D721Med (cell line): ENCODE measurements around the gene BRF1.
A peak's percentile ranks its signal among the peaks of the same experiment; 100 is the strongest.

ENCODE experiments used
- DNase-seq: peaks from one replicate; pipeline ENCODE4 v3.0.0; 2011; ENCODE audit warnings: low spot score; ENCODE audit not compliant: insufficient read length
- FAIRE-seq: peaks from 2 replicates; lab custom pipeline; 2011; peaks lifted over from hg19 to GRCh38; lab: Jason Lieb, UNC
- TF ChIP-seq, protein P1 (sequence below): IDR thresholded peaks from 2 replicates; pipeline ENCODE4 v1.5.1; 2012; ENCODE audit warnings: mild to moderate bottlenecking, control low read depth; ENCODE audit not compliant: insufficient read depth; ENCODE audit errors: missing control alignments

BRF1 gene

DNA sequence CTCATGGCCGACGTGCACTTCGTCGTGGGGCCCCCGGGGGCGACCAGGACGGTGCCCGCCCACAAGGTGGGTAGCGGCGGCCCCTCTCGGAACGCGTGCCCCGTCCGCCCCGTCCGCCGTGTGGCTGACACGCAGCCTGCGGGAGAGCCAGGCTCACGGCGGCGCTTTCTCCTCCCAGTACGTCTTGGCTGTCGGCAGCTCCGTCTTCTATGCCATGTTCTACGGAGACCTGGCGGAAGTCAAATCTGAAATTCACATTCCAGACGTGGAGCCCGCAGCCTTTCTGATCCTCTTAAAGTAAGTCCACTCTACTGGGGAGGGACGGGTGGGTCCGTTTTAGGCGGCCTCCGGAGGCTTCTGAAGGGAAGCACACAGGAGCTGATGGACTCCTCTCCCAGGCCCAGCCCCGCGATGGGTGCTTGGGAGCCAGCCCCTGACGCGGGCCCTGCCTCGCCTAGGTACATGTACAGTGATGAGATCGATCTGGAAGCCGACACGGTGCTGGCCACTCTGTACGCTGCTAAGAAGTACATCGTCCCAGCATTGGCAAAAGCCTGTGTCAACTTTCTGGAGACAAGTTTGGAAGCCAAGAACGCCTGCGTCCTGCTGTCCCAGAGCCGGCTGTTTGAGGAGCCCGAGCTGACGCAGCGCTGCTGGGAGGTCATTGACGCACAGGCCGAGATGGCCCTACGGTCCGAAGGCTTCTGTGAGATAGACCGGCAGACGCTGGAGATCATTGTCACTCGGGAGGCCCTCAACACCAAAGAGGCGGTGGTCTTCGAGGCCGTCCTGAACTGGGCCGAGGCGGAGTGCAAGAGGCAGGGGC, 51.4 kb downstream of the BRF1 start:
- FAIRE-seq: no peak
- TF ChIP-seq, protein P1, sequence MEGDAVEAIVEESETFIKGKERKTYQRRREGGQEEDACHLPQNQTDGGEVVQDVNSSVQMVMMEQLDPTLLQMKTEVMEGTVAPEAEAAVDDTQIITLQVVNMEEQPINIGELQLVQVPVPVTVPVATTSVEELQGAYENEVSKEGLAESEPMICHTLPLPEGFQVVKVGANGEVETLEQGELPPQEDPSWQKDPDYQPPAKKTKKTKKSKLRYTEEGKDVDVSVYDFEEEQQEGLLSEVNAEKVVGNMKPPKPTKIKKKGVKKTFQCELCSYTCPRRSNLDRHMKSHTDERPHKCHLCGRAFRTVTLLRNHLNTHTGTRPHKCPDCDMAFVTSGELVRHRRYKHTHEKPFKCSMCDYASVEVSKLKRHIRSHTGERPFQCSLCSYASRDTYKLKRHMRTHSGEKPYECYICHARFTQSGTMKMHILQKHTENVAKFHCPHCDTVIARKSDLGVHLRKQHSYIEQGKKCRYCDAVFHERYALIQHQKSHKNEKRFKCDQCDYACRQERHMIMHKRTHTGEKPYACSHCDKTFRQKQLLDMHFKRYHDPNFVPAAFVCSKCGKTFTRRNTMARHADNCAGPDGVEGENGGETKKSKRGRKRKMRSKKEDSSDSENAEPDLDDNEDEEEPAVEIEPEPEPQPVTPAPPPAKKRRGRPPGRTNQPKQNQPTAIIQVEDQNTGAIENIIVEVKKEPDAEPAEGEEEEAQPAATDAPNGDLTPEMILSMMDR: no peak
- DNase-seq: no peak

DNA sequence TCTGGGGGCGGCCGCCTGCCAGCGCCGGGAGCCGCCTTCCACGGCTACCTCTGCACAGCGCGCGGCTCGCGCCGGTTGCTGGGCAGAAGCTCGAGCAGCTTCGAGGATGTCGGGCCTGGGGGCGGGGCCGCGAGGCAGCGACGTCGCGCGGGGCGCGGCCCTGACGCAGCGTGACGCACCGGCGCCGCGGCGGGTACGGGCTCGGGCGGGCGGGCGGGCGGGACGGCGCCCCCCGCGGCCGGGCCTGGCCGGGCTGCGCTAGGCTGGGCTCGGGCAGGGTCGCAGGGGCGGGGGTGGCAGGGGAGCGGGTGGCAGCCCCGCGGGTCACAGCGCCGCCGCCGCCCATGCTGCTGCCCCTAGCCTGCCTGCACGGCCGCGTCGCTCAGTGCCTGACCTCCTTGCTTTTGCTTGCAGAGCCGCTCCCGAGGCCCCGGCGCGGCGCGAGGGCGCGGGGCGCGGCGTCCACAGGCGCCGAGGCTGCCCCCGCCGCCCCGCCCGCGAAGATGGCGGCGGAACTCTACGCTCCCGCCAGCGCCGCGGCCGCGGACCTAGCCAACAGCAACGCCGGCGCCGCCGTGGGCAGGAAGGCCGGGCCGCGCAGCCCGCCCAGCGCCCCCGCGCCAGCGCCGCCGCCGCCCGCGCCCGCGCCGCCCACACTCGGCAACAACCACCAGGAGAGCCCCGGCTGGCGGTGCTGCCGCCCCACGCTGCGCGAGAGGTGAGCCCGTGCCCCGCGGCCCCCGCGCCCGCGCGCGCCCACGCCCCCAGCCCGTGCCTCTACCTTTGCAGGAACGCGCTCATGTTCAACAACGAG, 52.2 kb downstream of the BRF1 start, which contains the start of gene BTBD6:
Gene BTBD6 (plus strand): TSS at position 166 of the 814 bp plus-strand sequence. CDS start 179 bp downstream, at position 345.
- TF ChIP-seq, protein P1: no peak
- DNase-seq (peak; percentile 90), FAIRE-seq (no peak)

DNA sequence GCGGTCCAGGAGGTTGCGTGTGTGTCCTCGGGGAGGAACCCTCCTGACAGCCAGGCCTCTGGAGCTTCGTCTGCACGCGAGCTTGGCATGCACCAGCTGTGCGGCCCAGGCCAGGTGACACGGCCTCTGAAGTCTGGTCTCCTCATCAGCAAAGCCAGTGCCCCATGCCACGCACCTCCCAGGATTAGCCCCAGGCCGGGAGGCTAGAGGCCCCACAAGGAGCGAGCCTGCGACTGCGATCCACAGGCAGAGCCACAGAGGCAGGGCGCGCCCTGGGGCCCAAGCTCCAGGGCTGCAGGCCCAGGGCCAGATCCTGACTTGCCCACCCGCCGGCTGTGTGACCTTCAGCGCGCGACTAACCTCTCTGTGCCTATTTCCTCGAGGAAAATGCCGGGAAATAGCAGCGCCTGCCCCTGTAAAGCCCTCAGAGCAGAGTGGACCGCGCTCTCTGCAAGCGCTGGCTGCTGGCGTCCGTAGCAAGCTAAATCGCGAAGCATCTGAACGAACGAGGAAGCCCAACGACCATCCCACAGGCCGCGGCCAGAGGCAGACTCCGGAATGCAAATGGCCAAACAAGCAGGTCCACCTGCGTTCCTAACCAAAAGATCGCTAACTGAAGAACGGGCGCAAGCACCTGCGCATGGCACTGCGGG, 53.0 kb downstream of the BRF1 start:
- DNase-seq (no peak), FAIRE-seq (no peak)
- TF ChIP-seq, protein P1: no peak

DNA sequence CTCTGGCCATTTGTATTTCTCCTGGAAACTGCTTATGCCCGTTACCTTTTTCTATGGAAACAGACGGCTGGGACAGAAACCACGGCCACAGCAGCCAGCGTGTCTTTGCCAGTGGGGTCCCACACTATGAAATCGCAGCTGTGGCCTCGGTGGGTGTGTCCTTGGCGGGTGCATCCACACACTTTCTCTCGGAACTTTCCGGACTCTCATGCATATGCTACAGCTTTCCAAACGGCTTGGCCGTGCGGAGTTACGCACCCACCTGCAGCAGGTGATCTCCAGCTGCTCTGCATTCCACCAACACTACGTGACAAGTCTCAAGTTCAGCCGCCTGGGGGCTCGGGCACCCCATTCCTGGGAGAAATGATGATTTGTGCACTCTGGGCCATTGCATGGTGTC, 53.8 kb downstream of the BRF1 start:
- FAIRE-seq (no peak), DNase-seq (no peak)
- TF ChIP-seq, protein P1: no peak

DNA sequence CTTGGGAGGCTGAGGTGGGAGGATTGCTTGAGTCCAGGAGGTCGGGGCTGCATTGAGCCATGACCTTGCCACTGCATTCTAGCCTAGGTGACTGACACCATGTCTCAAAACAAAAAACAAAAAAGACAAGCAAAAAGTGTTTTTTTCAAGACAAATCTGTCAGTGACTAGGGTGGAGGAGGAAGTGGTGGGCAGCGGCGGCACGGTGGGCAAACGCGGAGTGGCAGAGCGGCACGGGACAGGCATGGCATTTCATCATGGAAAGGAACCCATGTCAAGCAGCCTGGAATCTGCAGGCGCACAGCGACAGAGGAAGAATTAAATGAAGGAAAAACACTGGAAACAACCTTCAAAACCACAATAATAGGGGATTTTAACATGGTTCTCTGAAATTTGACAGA, 56.5 kb downstream of the BRF1 start:
- DNase-seq (no peak), FAIRE-seq (no peak)
- TF ChIP-seq, protein P1: no peak

DNA sequence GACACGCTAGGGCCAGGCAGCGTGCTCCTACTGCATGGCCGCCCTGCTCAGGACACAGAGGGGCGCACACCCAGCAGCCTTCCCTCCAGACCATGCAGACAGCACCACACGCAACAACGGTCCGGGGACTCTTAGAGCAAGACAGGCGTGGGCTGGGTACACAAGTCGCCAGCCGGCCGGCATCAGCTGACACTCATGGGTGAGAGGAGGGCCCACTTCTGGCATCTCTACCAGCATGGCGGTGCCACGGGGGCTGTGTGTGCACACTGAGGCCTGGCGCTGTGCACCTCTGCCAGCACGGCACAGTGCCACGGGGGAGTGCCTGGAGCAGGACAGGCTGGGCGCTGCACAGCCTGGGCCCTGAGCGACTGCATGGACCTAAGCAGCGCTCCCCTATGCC, 59.2 kb downstream of the BRF1 start:
- FAIRE-seq (no peak), DNase-seq (no peak)
- TF ChIP-seq, protein P1: no peak
